Vagina (tissue), 2 donors: ENCODE data around the gene RCOR3. TPM values are rescaled to one million over a fixed set of nuclear protein-coding genes. Genes with fewer than 3 reads are reported as not detected.

Experiments
- DNase-seq, 2 donors: peaks; one replicate each; pipeline ENCODE4 v3.0.0-alpha.2; 2017; ENCODE audit errors: extremely low spot score in 2 of 2
- H3K27ac ChIP-seq: fragments of 200-600 bp; sonication (generic); one replicate; pipeline ENCODE4 v1.5.1; 2019
- H3K27me3 ChIP-seq: fragments of 200-600 bp; sonication (generic); one replicate; pipeline ENCODE4 v1.5.1; 2019
- H3K36me3 ChIP-seq, 2 donors: fragments of 200-600 bp; sonication (generic); one replicate each; pipeline ENCODE4 v1.5.1; 2017 to 2019
- H3K4me1 ChIP-seq: fragments of 200-600 bp; sonication (generic); one replicate; pipeline ENCODE4 v1.5.1; 2019
- H3K4me3 ChIP-seq, 2 donors: fragments of 200-600 bp; sonication (generic); 1 replicate in 1 of 2; 2 replicates in 1 of 2; pipeline ENCODE4 v1.5.1; 2016 to 2019
- H3K9me3 ChIP-seq: fragments of 200-600 bp; sonication (generic); one replicate; pipeline ENCODE4 v1.5.1; 2019
- POLR2A ChIP-seq, 2 donors: fragments of 450-650 bp; IDR thresholded peaks; one replicate each; pipeline ENCODE4 v1.6.1; 2017; ENCODE audit warnings: antibody characterized with exemption in 2 of 2, mild to moderate bottlenecking in 2 of 2, moderate library complexity in 2 of 2
- POLR2AphosphoS5 ChIP-seq, 2 donors: sonication (generic); formaldehyde crosslinking; IDR thresholded peaks; one replicate each; pipeline ENCODE4 v1.9.0; 2017; ENCODE audit warnings: antibody characterized with exemption in 2 of 2, mild to moderate bottlenecking in 2 of 2, low read depth in 1 of 2; ENCODE audit not compliant: insufficient read depth in 1 of 2
- intact Hi-C: fragments of 100-400 bp; cut with DNase I; formaldehyde crosslinking; loops from one replicate; pipeline ENCODE4 v1.15.1; 2023
- total RNA-seq: library from RNA; depleted of rRNA; stranded (reverse); fragments of >200 nt; gene quantifications from one replicate; pipeline ENCODE4 v1.2.3, GENCODE V29; 2016
- TF ChIP-seq, protein P1 (sequence below), 3 experiments: fragments of 450-650 bp in 2 of 3; fragments of 200-600 bp in 1 of 3; sonication (generic) in 1 of 3; IDR thresholded peaks; one replicate each; pipeline ENCODE4 v1.5.1; 2017 to 2019; ENCODE audit warnings: antibody characterized with exemption in 3 of 3, mild to moderate bottlenecking in 2 of 3, moderate library complexity in 2 of 3

The RCOR3 gene
- total RNA-seq, 1 donor from 2014 or later: 58.4 TPM

DNA sequence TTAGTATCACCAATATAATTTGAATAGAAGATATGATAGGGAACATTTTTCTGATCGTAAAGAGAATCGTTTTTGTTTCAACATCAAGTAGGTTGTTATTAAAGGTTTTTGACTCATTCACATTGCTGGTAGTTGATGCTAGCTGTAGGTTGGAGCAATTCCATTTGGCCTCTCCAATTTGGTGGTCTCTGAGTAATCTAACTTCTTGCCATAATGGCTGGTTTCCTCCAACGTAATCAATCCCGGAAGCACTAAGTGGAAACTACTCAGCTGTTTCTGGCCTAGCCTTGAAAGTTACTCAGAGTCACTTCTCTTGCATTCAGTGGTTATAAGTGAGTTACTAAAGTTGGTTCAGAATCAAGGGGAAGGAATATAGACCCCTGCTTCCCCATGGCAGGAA, 26.0 kb downstream of the RCOR3 start:
- Histone ChIP-seq H3K9me3 (no peaks in the 10 kb centered on the region), H3K27ac (no peak overlapping the region)

DNA sequence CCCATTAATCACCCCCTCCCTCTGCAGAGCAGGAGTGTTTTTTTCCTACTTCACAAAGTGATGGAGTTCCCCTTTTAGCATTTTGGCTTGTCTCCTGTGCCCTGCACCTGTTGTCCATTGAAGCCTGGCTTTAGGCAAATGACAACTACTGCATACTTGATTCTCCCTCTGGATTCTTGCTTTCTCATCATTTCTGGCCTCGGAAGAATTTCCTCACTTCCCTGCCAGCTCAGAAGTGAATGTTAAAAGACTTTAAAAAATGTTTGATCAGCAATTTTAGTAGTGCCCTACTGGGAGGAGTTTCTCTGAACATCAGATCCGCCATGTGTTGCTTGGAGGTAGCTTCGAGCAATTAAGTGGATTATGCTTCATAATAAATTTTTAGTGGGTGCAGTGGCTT, 28.1 kb downstream of the RCOR3 start:
- Histone ChIP-seq H3K4me1 (no peaks in the 10 kb centered on the region), H3K27me3 (no peaks in the 10 kb centered on the region), H3K4me3 (no peak overlapping the region), H3K9me3 (no peaks in the 10 kb centered on the region), H3K27ac (no peak overlapping the region), H3K36me3 (peaks cover 0 to 40% of the 10 kb centered on the region in 2 donors)
- TF ChIP-seq POLR2A (IDR thresholded peaks at IDR 0.05) (no peak), POLR2AphosphoS5 (IDR thresholded peaks at IDR 0.05; ENCODE audit: insufficient read depth in 1 of 2, low read depth in 1 of 2) (no peak)
- TF ChIP-seq, protein P1, sequence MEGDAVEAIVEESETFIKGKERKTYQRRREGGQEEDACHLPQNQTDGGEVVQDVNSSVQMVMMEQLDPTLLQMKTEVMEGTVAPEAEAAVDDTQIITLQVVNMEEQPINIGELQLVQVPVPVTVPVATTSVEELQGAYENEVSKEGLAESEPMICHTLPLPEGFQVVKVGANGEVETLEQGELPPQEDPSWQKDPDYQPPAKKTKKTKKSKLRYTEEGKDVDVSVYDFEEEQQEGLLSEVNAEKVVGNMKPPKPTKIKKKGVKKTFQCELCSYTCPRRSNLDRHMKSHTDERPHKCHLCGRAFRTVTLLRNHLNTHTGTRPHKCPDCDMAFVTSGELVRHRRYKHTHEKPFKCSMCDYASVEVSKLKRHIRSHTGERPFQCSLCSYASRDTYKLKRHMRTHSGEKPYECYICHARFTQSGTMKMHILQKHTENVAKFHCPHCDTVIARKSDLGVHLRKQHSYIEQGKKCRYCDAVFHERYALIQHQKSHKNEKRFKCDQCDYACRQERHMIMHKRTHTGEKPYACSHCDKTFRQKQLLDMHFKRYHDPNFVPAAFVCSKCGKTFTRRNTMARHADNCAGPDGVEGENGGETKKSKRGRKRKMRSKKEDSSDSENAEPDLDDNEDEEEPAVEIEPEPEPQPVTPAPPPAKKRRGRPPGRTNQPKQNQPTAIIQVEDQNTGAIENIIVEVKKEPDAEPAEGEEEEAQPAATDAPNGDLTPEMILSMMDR (IDR thresholded peaks at IDR 0.05): no peak
- no peak for DNase-seq
- intact Hi-C loops: no loop called here

More for the DNA sequence above, 26.0 kb downstream of the RCOR3 start:
- Histone ChIP-seq H3K27me3 (no peaks in the 10 kb centered on the region), H3K36me3 (peaks cover 0 to 32% of the 10 kb centered on the region in 2 donors), H3K4me3 (no peak overlapping the region), H3K4me1 (no peaks in the 10 kb centered on the region)
- DNase-seq: no peak
- TF ChIP-seq POLR2AphosphoS5 (IDR thresholded peaks at IDR 0.05; ENCODE audit: insufficient read depth in 1 of 2, low read depth in 1 of 2) (no peak), POLR2A (IDR thresholded peaks at IDR 0.05) (no peak)
- TF ChIP-seq, protein P1 (IDR thresholded peaks at IDR 0.05): no peak
- intact Hi-C loops: no loop called here

DNA sequence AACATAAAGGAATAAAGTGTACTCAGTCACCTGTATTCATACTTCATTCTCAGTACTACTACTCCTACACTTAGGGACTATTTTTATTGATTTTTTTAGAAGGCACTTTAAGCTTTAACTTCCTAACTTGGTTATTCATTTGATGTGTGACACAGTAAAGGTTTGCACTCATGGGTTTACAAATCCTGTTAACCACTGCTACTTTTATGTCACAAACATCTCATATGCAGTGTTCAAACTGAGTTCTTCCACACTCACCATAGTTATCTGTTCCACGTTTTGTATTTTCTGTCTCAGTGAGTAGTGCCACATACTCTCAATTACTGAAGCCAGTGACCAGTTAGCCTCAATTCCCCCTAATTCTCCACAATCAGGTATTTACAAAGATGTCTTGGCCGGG, 33.2 kb downstream of the RCOR3 start:
- Histone ChIP-seq H3K4me3 (no peak overlapping the region), H3K9me3 (no peaks in the 10 kb centered on the region), H3K27me3 (no peaks in the 10 kb centered on the region), H3K27ac (no peak overlapping the region), H3K4me1 (no peaks in the 10 kb centered on the region), H3K36me3 (peaks cover 0 to 58% of the 10 kb centered on the region in 2 donors)
- DNase-seq: no peak
- intact Hi-C loops: no loop called here
- TF ChIP-seq POLR2AphosphoS5 (IDR thresholded peaks at IDR 0.05; ENCODE audit: insufficient read depth in 1 of 2, low read depth in 1 of 2) (no peak), POLR2A (IDR thresholded peaks at IDR 0.05) (no peak)
- TF ChIP-seq, protein P1 (IDR thresholded peaks at IDR 0.05): no peak

DNA sequence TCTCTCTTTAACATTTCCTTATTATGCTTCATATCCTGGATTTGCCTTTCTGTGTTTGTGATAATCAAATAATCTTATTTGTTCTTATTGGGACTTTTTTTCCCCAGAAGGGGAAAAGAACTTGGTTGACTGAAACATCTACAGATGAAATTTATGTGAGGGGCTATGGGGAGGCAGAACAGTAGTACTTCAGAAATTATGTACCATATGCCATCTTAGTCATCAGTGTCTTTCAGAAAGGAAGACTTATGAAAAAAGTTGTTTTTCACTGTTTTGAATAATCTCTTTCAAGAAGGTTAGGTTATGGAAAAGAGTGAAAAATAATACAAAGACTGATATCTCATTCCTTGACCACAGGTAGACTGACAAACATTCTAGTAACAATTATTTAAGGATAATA, 37.2 kb downstream of the RCOR3 start:
- no peaks in the 10 kb centered on the region for H3K9me3 ChIP-seq
- H3K4me1 ChIP-seq: no peaks in the 10 kb centered on the region
- intact Hi-C loops: no loop called here
- H3K4me3 ChIP-seq: no peak overlapping the region
- no peaks in the 10 kb centered on the region for H3K27me3 ChIP-seq
- DNase-seq: no peak
- H3K36me3 ChIP-seq: peaks cover 0 to 45% of the 10 kb centered on the region in 2 donors
- TF ChIP-seq, protein P1 (IDR thresholded peaks at IDR 0.05): no peak
- no peak for TF ChIP-seq POLR2A (IDR thresholded peaks at IDR 0.05)
- no peak for TF ChIP-seq POLR2AphosphoS5 (IDR thresholded peaks at IDR 0.05; ENCODE audit: insufficient read depth in 1 of 2, low read depth in 1 of 2)
- H3K27ac ChIP-seq: no peak overlapping the region

DNA sequence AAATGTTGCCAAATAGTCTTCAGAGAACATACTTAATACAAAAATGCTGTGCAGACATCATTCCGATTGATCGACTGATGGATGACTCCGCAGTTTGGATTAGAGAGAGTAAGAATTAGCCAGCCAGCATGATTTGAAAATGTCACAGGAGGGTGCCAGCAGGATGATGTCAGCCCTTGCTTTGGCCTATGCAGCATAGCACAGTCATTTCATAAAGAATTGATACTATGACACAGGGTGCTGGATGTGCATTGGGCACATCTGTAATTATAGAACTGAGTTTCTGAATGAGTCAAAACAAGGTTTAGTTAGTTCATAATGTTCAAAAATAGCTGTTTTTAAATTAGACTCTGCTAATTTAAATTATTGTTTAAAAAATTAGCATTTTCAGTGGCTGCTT, 45.9 kb downstream of the RCOR3 start:
- Histone ChIP-seq H3K4me3 (no peak overlapping the region), H3K27me3 (no peaks in the 10 kb centered on the region), H3K36me3 (peaks cover 0 to 17% of the 10 kb centered on the region in 2 donors), H3K27ac (no peak overlapping the region), H3K9me3 (no peaks in the 10 kb centered on the region), H3K4me1 (no peaks in the 10 kb centered on the region)
- TF ChIP-seq POLR2A (IDR thresholded peaks at IDR 0.05): no peak
- no peak for TF ChIP-seq POLR2AphosphoS5 (IDR thresholded peaks at IDR 0.05; ENCODE audit: insufficient read depth in 1 of 2, low read depth in 1 of 2)
- TF ChIP-seq, protein P1 (IDR thresholded peaks at IDR 0.05): no peak
- intact Hi-C loops: no loop called here
- DNase-seq: no peak
